ENCODE results near the gene CEP68.

Gene CEP68

GRCh38 chr2:65134158-65134557 lies 77.9 kb downstream of the CEP68 start:
- no peak for DNase-seq

- DNase-seq, result no peak
Measured at GRCh38 chr2:65136253-65136652, 80.0 kb downstream of the CEP68 start.
